Thoracic aorta (tissue), 2 donors: ENCODE measurements around the gene SETBP1. TPM values are rescaled to one million over a fixed set of nuclear protein-coding genes. Genes with fewer than 3 reads are reported as not detected.

Experiments
- ATAC-seq: fragments of 150-250 bp; one replicate; pipeline ENCODE4 v1.8.0; 2017; ENCODE audit warnings: low read depth; ENCODE audit not compliant: insufficient number of reproducible peaks, low FRiP score
- DNase-seq: peaks from one replicate; pipeline ENCODE4 v3.0.0-alpha.2; 2020; ENCODE audit warnings: low spot score
- H3K27ac ChIP-seq, 2 donors: fragments of 200-600 bp; sonication (generic); 1 replicate in 1 of 2; 2 replicates in 1 of 2; pipeline ENCODE4 v1.5.1; 2016; ENCODE audit warnings: mild to moderate bottlenecking in 2 of 2, moderate library complexity in 2 of 2
- H3K27me3 ChIP-seq: fragments of 200-600 bp; sonication (generic); replicated peaks from 2 replicates; pipeline ENCODE4 v1.6.0; 2016; ENCODE audit warnings: mild to moderate bottlenecking; ENCODE audit not compliant: insufficient read depth
- H3K36me3 ChIP-seq: fragments of 200-600 bp; sonication (generic); one replicate; pipeline ENCODE4 v1.5.1; 2016
- H3K4me1 ChIP-seq, 2 donors: fragments of 200-600 bp; sonication (generic); 1 replicate in 1 of 2; 2 replicates in 1 of 2; pipeline versions ENCODE4 v1.5.1 to v1.6.0; 2016; ENCODE audit warnings: low read depth in 2 of 2, mild to moderate bottlenecking in 1 of 2; ENCODE audit not compliant: control insufficient read depth in 1 of 2
- H3K4me3 ChIP-seq: fragments of 200-600 bp; sonication (generic); 2 replicates; pipeline ENCODE4 v1.5.1; 2016; ENCODE audit warnings: mild to moderate bottlenecking
- H3K9me3 ChIP-seq: fragments of 200-600 bp; sonication (generic); 2 replicates; pipeline ENCODE4 v1.5.1; 2016
- CTCF ChIP-seq: fragments of 200-600 bp; sonication (generic); IDR thresholded peaks from one replicate; pipeline ENCODE4 v1.5.1; 2019; ENCODE audit warnings: antibody characterized with exemption
- total RNA-seq, 2 donors: library from RNA; depleted of rRNA; stranded (reverse); fragments of >200 nt; gene quantifications; one replicate each; pipeline versions ENCODE4 v1.1.0 to v1.2.3, GENCODE V29; 2016

SETBP1 gene
- total RNA-seq, 2 donors from 2014 or later, result 39.3 to 50.2 TPM

GRCh38 chr18:44900627-44901026, 219.9 kb downstream of the SETBP1 start:
- no peak for TF ChIP-seq CTCF
- Histone ChIP-seq H3K9me3 (no peaks in the 10 kb centered on the region), H3K4me1 (peaks cover 4% of the 10 kb centered on the region in 2 donors), H3K4me3 (no peak overlapping the region), H3K27me3 (no peaks in the 10 kb centered on the region), H3K36me3 (no peaks in the 10 kb centered on the region), H3K27ac (no peak overlapping the region)
- DNase-seq (no peak), ATAC-seq (no peak)

DNA sequence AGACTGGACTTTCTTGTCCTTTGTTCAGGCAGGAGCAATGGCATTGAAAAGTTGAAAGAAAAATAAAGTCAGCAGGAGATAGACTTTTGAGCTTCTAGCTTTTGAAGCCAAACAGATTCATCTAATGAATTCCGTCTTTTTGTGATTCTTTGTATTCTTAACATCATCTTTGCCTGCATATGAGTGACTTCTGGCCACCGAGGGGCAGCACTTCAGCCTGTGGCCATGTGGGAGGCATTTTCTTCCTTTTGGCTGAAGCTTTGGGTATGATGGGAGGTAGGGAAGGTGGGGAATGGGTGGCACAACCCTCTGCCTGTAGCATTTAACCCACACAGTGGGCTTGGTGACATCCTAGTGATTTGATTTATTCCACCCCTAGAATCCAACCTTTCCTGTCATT, 220.6 kb downstream of the SETBP1 start:
- H3K27ac ChIP-seq, result no peak overlapping the region
- no peak overlapping the region for H3K4me3 ChIP-seq
- H3K9me3 ChIP-seq, result no peaks in the 10 kb centered on the region
- no peaks in the 10 kb centered on the region for H3K27me3 ChIP-seq
- H3K36me3 ChIP-seq, result no peaks in the 10 kb centered on the region
- DNase-seq, result no peak
- peaks cover 4% of the 10 kb centered on the region in 2 donors for H3K4me1 ChIP-seq
- ATAC-seq, result no peak
- TF ChIP-seq CTCF, result no peak

DNA sequence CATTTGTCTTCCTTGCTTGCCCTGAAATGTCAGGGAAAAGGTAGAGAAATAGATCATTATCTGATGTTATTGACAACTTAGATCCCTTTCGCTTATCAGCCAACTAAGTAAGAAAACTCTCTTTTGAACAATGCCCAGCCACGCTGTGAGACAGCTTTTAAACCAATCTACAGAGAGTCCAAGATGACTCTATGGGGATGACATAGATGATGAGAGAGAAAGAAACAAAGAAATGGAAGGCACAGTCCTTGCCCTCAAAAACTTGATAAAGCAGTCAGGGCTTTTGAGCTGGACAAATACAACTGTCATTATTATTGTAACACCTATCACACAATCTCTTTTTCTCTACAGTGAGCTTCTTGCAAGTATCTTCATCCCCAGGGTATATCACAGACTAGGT, 222.6 kb downstream of the SETBP1 start:
- Histone ChIP-seq H3K4me3 (no peak overlapping the region), H3K9me3 (no peaks in the 10 kb centered on the region), H3K27ac (no peak overlapping the region), H3K36me3 (no peaks in the 10 kb centered on the region), H3K27me3 (no peaks in the 10 kb centered on the region), H3K4me1 (peaks cover 4% of the 10 kb centered on the region in 2 donors)
- ATAC-seq (no peak), DNase-seq (no peak)
- TF ChIP-seq CTCF, result no peak

- ATAC-seq (no peak), DNase-seq (no peak)
- Histone ChIP-seq H3K9me3 (no peaks in the 10 kb centered on the region), H3K4me3 (no peak overlapping the region), H3K27me3 (no peaks in the 10 kb centered on the region), H3K36me3 (no peaks in the 10 kb centered on the region), H3K27ac (no peak overlapping the region), H3K4me1 (peaks cover 4% of the 10 kb centered on the region in 2 donors)
- TF ChIP-seq CTCF, result no peak
These were observed 224.1 kb downstream of the SETBP1 start for GRCh38 chr18:44904768-44905167.

GRCh38 chr18:44909191-44909719, 228.6 kb downstream of the SETBP1 start:
- no peak for DNase-seq
- Histone ChIP-seq H3K4me3 (no peak overlapping the region), H3K4me1 (no peaks in the 10 kb centered on the region), H3K27ac (no peak overlapping the region), H3K27me3 (no peaks in the 10 kb centered on the region), H3K9me3 (no peaks in the 10 kb centered on the region), H3K36me3 (no peaks in the 10 kb centered on the region)
- TF ChIP-seq CTCF, result no peak
- no peak for ATAC-seq
